GM19328 (cell line): ENCODE results near the gene NFKBIB.
"Not testable (repeated sequence)": the region's sequence is repeated elsewhere in the genome, so short reads cannot be mapped to it uniquely, and the experiment has no call there.

ENCODE experiments used
- ATAC-seq: cut with Tn5 transposase; IDR thresholded peaks from one replicate; pipeline ENCODE4 v1.9.1; 2021; ENCODE audit warnings: mild to moderate bottlenecking, moderate library complexity; ENCODE audit not compliant: unreplicated experiment

Gene NFKBIB

GRCh38 chr19:38899447-38900201, at the start of gene NFKBIB, which contains the start of gene SIRT2:
Gene NFKBIB (plus strand): TSS chr19:38899969. CDS start chr19:38900033, 64 bp downstream.
Gene SIRT2 (minus strand): TSS chr19:38899618. CDS start chr19:38899521, 97 bp downstream.
- ATAC-seq = peak; percentile 90

- ATAC-seq = peak; percentile 63
These were observed 49.3 kb upstream of the NFKBIB start for GRCh38 chr19:38850436-38850975.

DNA sequence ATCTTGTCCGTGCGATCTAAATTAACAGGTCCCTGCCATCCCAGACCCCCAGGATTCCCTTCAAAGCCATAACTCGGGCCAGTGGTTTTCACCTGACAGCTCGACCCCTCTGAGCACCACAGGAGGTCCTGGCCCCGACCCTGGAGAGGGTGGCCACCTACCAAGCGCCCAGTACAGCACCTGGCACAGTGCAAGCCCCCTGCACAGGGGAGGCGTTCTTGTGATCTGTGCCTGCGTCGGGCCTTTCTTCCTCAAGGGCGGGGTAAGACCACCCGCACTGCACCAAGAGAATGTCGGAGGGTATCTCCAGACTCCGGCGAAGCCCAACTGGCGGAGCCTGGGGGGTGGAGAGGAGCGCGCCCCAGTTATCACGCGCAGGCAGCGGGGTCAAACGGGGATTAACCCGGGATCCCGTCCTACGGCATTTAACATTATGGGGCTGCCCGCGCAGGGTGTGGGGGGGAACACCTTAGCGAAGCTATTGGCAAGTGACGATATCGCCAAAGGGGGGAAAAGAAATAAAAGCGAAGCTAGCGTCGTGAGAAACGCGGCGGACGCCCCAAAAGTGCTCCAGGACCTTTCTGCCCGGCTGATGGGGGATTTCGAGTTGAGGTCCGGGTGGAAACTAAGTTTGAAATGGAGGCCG, 48.7 kb upstream of the NFKBIB start:
- no peak for ATAC-seq

- ATAC-seq = peak; percentile 18
These were observed 48.0 kb upstream of the NFKBIB start for GRCh38 chr19:38851622-38852230.

GRCh38 chr19:38852231-38853044, 47.3 kb upstream of the NFKBIB start:
- ATAC-seq = no peak

GRCh38 chr19:38853214-38853613, 46.6 kb upstream of the NFKBIB start:
- ATAC-seq = no peak

DNA sequence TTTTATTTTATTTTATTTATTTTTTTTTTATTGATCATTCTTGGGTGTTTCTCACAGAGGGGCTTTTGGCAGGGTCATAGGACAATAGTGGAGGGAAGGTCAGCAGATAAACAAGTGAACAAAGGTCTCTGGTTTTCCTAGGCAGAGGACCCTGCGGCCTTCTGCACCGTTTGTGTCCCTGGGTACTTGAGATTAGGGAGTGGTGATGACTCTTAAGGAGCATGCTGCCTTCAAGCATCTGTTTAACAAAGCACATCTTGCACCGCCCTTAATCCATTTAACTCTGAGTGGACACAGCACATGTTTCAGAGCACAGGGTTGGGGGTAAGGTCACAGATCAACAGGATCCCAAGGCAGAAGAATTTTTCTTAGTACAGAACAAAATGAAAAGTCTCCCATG, 44.8 kb upstream of the NFKBIB start:
- ATAC-seq = not testable (repeated sequence)

DNA sequence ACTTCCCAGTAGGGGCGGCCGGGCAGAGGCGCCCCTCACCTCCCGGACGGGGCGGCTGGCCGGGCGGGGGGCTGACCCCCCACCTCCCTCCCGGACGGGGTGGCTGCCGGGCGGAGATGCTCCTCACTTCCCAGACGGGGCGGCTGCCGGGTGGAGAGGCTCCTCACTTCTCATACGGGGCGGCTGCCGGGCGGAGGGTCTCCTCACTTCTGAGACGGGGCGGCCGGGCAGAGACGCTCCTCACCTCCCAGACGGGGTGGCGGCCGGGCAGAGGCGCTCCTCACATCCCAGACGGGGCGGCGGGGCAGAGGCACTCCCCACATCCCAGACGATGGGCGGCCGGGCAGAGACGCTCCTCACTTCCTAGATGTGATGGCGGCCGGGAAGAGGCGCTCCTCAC, 44.0 kb upstream of the NFKBIB start:
- ATAC-seq = not testable (repeated sequence)

GRCh38 chr19:38856813-38857212, 43.0 kb upstream of the NFKBIB start:
- no peak for ATAC-seq

DNA sequence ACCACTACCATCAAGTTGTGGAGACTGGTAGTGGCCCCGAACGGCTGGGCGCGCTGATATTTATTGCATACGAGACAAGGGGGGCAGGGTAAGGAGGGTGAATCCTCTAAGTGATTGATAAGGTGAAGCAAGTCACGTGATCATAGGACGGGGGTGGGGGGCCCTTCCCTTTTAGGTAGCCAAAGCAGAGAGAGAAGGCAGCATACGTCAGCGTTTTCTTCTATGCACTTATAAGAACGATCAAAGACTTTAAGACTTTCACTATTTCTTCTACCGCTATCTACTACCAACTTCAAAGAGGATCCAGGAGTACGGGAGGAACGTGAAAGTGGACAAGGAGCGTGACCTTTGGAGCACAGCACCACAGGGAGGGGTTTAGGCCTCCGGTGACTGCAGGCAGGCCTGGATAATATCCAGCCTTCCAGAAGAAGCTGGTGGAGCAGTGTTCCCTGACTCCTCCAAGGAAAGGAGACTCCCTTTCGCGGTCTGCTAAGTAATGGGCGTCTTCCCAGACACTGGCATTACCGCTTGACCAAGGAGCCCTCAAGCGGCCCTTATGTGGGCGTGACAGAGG, 40.1 kb upstream of the NFKBIB start:
- ATAC-seq = not testable (repeated sequence)

DNA sequence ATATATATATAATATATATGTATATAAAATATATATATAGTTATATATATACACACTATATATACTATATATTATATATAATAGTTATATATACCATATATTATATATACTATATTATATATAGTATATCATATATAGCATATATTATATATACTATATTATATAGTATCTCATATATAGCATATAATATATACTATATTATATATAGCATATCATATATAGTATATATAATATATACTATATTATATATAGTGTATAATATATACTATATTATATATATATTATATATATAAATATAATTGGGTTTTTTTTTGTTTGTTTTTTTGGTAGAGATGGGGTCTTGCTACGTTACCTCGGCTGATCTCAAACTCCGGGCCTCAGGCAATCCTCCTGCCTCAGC, 38.4 kb upstream of the NFKBIB start:
- ATAC-seq = no peak

DNA sequence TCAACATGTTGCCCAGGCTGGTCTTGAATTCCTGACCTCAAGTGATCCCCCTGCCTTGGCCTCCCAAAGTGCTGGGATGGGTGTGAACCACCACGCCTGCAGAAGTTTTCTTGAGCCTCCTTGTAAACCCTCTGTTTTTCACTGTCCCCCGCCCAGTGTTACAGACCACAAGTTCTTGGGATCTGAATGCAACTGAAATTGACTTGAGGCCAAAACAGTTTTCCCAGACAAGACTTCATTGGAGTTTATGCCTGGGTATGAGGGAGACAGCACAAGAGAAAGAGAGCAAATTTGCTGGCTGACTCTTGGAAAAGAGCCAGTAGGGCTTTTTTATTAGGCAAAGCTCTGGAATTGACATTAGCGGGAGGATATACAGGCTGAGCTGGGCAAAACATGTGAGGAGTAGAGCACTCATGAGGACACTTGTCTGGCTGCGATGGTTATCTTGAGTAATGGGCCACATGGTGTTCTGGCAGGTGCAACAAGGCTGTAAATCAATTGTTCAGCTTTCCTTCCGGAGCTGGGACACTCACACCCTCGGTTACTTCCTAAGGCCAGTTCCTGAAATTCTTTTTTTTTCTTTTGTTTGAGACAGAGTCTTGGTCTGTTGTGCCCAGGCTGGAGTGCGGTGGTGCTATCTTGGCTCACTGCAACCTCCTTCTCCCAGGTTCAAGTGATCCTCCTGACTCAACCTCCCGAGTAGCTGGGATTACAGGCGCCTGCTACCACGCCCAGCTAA, 37.3 kb upstream of the NFKBIB start:
- ATAC-seq = no peak

DNA sequence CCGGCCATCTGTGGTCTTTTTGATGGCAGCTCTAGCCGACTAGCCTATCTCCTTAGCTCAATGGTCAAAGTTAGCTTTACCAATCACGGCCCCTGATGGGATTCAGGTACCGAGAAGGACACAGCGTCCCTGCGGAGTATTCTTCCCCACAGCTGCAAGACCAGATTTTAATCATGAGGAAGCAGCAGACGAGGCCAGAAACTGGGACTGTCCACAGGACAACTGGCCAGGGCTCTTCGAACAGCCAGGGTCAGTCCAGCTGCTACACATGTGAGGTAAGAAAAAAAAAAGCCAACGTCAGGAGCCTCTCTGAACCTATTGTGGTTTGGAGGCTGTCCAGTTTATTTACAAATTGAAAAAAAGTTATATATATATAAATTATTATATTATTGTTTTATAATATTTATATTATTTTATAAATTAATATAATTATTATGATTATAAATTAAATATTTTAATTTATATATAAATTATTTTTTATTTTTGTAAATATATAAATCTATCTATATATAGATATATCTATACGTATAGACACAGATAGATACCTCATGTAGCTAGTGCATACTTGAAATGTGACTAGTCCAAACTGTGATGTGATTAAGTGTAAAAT, 32.5 kb upstream of the NFKBIB start:
- no peak for ATAC-seq

- no peak for ATAC-seq
These were observed 31.2 kb upstream of the NFKBIB start for GRCh38 chr19:38868551-38868950.

DNA sequence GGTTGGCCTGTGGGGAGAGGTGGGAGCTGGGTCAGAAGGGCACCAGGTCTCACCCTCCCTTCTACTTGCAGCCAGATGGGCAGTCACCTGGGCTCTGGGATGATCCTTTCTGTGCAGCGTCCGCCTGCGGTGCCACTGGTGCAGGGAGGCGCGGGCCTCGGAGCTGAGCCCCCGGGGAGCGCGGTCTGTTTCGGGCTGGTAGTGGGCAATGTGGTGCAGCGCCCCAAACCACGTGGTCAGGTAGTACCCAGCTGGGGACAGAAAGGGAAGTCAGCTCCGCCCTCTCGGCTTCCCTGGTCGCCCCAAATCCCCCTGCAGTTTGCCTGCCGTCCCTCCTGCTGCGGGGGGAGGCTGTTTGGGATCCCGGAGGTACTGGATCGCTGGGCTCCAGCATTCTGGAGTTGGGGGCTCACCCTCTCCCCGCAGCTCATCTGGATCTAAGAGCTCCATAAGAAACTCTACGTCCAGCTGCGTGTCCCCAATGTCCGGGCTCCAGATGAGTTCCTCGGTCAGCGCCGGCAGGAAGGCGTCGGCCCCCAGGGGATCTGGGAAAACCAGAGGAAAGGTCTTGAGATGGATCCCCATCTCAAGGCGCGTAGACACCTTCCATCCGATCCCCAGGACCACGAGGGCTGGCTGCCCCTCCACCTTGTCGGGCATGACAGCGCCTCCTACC, 30.5 kb upstream of the NFKBIB start:
- ATAC-seq = no peak

- ATAC-seq = peak; percentile 70
These were observed 29.7 kb upstream of the NFKBIB start for GRCh38 chr19:38869836-38870607.

DNA sequence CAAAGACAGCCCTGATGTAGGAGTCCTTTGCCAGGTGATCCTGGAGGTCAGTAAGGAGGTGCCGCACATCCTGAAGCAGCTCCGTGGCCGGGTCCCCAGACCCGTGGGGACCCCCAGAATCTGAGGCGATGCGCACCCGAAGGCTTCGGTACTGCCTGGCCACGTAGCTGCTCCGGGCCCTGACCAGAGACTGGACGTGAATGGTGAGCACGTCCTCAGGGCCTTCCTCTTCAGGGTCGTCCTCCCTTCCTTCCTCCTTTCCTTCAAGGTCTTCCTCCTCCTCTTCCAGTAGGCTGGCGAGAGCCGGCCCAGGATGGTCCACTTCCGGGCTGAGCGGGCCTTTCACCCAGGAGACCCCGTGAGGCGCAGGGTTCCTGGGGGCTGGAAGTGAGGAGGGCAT, 29.2 kb upstream of the NFKBIB start:
- no peak for ATAC-seq

- not testable (repeated sequence) for ATAC-seq
These were observed 26.4 kb upstream of the NFKBIB start for GRCh38 chr19:38873400-38873799.
